Measurements from ENCODE around the gene KRTAP4-4.

DNA sequence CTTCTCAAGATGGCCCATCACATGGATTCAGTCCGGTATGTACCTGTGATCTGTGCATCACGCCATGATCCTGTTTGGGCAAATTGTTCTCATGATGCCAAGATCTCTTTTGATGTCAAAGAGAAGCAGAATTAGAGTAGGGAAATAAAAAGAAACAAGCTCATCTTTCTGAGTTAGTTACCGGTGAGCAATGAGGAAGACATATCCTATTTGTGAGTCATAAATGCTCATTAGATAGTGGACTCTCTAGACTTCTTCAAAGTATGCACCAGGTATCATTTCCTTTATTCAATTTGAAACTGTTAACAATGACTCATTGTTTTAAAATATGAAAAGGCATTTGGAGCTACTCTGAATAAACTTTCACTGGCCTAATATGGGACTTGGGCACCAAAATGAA, 28.6 kb downstream of the KRTAP4-4 start:
- no peak for TF ChIP-seq POLR2A (IDR thresholded peaks at IDR 0.05; ENCODE audit: low read depth, low read length)
- no peak for TF ChIP-seq POLR2AphosphoS5 (IDR thresholded peaks at IDR 0.05; ENCODE audit: low read depth, low read length)
- no peak for TF ChIP-seq SPI1 (IDR thresholded peaks at IDR 0.05; ENCODE audit: low read depth, low read length)
- TF ChIP-seq TAF1 (IDR thresholded peaks at IDR 0.05; ENCODE audit: low read depth, low read length), result no peak
- no peak for TF ChIP-seq POU2F2 (IDR thresholded peaks at IDR 0.05; ENCODE audit: low read depth, low read length)
- TF ChIP-seq PAX5 (IDR thresholded peaks at IDR 0.05; ENCODE audit: insufficient read depth, low read length, severe bottlenecking), result no peak

All from GM12891 (cell line).